Nephron progenitor cell (in vitro differentiated cells): ENCODE data around the gene KRTCAP2.

Experiments
- DNase-seq: peaks from one replicate; pipeline ENCODE4 v3.0.0; 2021
- H3K27ac Mint-ChIP-seq: 2 replicates; pipeline ENCODE4 v1.8.0; 2021; ENCODE audit warnings: mild to moderate bottlenecking, moderate library complexity, mixed read lengths
- H3K27me3 Mint-ChIP-seq: 2 replicates; pipeline ENCODE4 v1.8.0; 2021; ENCODE audit warnings: mild to moderate bottlenecking, low read depth, mixed read lengths; ENCODE audit not compliant: poor library complexity
- H3K36me3 Mint-ChIP-seq: 2 replicates; pipeline ENCODE4 v1.8.0; 2021; ENCODE audit warnings: low read depth, mixed read lengths
- H3K4me1 Mint-ChIP-seq: 2 replicates; pipeline ENCODE4 v1.8.0; 2021; ENCODE audit warnings: mixed read lengths
- H3K4me3 Mint-ChIP-seq: 2 replicates; pipeline ENCODE4 v1.8.0; 2021; ENCODE audit warnings: mild to moderate bottlenecking, moderate library complexity, mixed read lengths
- H3K9me3 Mint-ChIP-seq: 2 replicates; pipeline ENCODE4 v1.8.0; 2021; ENCODE audit warnings: mild to moderate bottlenecking, moderate library complexity, mixed read lengths
- TF ChIP-seq, protein P1 (sequence below): fragments of 200-600 bp; sonication (generic); IDR thresholded peaks from 2 replicates; pipeline ENCODE4 v1.5.0; 2021; ENCODE audit warnings: antibody characterized with exemption

The KRTCAP2 gene

DNA sequence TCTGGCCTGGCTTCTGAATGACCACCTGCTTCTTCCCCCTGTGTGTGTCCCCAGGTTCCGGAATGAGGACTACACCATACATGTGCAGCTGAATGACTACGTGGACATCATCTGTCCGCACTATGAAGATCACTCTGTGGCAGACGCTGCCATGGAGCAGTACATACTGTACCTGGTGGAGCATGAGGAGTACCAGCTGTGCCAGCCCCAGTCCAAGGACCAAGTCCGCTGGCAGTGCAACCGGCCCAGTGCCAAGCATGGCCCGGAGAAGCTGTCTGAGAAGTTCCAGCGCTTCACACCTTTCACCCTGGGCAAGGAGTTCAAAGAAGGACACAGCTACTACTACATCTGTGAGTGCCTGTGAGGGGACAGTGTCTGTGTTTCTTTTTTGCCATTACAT, 41.8 kb downstream of the KRTCAP2 start:
- Mint-ChIP-seq H3K27me3 (peaks cover 11% of the 10 kb centered on the region), H3K4me3 (peak overlapping the region; percentile 93), H3K36me3 (peaks cover 28% of the 10 kb centered on the region), H3K4me1 (peaks cover 89% of the 10 kb centered on the region), H3K27ac (no peak overlapping the region), H3K9me3 (no peaks in the 10 kb centered on the region)
- no peak for DNase-seq
- TF ChIP-seq, protein P1, sequence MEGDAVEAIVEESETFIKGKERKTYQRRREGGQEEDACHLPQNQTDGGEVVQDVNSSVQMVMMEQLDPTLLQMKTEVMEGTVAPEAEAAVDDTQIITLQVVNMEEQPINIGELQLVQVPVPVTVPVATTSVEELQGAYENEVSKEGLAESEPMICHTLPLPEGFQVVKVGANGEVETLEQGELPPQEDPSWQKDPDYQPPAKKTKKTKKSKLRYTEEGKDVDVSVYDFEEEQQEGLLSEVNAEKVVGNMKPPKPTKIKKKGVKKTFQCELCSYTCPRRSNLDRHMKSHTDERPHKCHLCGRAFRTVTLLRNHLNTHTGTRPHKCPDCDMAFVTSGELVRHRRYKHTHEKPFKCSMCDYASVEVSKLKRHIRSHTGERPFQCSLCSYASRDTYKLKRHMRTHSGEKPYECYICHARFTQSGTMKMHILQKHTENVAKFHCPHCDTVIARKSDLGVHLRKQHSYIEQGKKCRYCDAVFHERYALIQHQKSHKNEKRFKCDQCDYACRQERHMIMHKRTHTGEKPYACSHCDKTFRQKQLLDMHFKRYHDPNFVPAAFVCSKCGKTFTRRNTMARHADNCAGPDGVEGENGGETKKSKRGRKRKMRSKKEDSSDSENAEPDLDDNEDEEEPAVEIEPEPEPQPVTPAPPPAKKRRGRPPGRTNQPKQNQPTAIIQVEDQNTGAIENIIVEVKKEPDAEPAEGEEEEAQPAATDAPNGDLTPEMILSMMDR = no peak

DNA sequence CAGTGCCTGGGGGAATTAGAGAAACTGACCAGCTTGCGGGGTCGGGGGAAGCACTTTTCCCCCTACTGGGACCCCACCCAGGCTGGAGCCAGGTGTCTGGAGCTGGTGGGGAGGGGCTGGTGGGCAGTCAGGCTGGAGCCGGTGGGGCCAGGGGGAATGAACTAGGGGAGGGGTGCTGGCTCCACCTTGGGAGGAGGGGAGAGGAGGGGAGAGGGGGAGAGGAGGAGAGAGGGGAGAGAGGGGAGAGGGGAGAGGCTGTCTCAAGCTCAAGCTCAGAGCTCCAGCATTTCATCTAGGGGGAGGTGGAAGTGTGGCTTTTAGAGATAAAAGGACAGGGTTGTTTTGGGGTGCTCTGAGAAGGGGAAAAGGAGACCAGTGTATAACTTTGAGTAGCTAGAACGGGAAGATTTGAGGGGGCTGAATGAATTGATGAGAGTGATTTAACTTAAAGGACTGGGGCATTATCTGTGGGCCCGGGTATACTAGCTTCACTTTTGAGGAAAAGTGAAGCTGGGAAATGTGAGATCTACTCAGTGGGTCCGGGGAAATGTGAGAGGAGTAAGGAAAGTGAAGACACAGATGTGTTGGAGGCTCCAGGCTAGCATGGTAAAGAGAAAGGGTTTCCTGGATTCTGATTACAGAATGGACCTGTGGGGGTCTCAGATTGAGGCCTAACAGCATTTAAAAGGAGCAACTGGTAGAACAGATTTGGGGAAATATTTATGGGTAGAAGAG, 42.7 kb downstream of the KRTCAP2 start:
- H3K27me3 Mint-ChIP-seq = peaks cover 14% of the 10 kb centered on the region
- TF ChIP-seq, protein P1 = no peak
- H3K4me3 Mint-ChIP-seq = peak overlapping the region; percentile 93
- peak overlapping the region; percentile 58 for H3K27ac Mint-ChIP-seq
- H3K36me3 Mint-ChIP-seq = peaks cover 28% of the 10 kb centered on the region
- peak; percentile 30 for DNase-seq
- H3K9me3 Mint-ChIP-seq = no peaks in the 10 kb centered on the region
- H3K4me1 Mint-ChIP-seq = peaks cover 86% of the 10 kb centered on the region

DNA sequence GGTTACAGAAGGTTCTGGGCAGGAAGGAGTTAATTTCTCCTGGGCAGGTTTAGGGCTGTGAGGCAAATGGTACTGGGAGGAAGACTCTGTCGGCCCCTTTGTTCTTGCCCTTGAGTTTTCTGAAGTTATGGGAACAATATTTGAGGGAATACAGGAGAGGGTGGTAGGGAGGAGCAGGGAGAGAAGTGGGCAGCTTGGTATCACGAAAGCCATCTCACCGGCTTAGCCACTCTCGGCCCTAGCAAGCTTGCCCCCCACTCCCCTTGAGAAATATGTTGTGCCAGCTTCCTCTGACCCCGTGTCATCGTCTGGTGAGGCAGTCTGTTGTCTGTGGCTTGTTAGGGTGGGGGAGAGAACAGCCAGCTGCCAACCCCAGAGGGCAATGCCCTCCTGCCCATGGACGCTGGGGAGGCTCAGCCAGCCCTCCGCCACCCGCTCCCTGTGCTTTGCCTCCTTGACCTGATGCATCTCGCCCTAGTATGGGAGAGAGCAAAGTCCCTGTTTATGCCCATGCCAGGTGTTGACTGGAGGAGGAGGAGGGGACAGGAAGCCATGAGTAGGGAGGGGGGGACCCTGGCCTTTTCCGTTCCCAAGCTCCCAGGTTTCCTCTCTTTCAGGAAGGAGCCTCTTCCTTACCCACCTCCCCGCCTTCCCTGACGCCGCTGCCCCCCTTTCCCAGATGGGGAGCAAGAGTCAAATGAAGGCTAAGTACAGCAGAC, 44.2 kb downstream of the KRTCAP2 start:
- H3K4me1 Mint-ChIP-seq = peaks cover 84% of the 10 kb centered on the region
- H3K27me3 Mint-ChIP-seq = peaks cover 24% of the 10 kb centered on the region
- peak overlapping the region; percentile 93 for H3K4me3 Mint-ChIP-seq
- TF ChIP-seq, protein P1 = no peak
- H3K36me3 Mint-ChIP-seq = peaks cover 24% of the 10 kb centered on the region
- no peaks in the 10 kb centered on the region for H3K9me3 Mint-ChIP-seq
- H3K27ac Mint-ChIP-seq = peak overlapping the region; percentile 80
- DNase-seq = no peak

DNA sequence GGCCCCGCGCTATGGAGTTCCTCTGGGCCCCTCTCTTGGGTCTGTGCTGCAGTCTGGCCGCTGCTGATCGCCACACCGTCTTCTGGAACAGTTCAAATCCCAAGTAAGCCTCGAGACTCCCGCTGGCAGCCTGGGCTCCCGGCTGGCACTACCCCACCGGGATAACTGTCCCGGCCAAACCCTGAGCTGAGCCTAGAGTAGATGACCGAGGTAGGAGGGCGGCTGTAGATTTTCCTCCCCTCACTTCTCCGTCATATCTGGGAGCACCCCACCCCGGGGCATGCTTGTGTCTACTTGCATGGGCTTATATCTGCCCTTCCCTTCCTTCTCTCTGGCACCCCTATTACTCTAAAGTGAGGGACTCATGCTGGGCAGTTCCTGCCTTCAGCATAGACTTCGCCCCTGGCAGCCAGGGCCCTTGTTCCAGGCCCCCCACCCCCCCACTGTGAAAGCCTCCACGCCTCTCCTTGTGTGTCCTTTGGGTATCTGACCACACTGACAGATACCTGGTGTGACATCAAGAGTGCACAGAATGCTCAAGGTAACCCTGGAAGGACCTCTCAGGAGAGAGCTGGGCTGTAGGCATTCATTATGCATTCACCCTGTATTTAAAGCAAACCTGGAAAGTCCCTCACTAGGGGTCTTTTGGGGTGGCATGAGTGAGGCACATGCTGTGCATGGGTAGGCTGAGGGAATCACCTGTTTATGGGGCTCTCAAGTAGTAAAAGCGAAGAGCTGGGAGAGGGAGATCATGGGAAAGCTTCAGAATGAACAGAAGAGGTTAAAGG, 44.9 kb downstream of the KRTCAP2 start:
- Mint-ChIP-seq H3K9me3 (no peaks in the 10 kb centered on the region), H3K4me1 (peaks cover 79% of the 10 kb centered on the region), H3K27me3 (peaks cover 28% of the 10 kb centered on the region), H3K4me3 (peak overlapping the region; percentile 93), H3K36me3 (peaks cover 17% of the 10 kb centered on the region), H3K27ac (peak overlapping the region; percentile 17)
- no peak for DNase-seq
- TF ChIP-seq, protein P1 = no peak

DNA sequence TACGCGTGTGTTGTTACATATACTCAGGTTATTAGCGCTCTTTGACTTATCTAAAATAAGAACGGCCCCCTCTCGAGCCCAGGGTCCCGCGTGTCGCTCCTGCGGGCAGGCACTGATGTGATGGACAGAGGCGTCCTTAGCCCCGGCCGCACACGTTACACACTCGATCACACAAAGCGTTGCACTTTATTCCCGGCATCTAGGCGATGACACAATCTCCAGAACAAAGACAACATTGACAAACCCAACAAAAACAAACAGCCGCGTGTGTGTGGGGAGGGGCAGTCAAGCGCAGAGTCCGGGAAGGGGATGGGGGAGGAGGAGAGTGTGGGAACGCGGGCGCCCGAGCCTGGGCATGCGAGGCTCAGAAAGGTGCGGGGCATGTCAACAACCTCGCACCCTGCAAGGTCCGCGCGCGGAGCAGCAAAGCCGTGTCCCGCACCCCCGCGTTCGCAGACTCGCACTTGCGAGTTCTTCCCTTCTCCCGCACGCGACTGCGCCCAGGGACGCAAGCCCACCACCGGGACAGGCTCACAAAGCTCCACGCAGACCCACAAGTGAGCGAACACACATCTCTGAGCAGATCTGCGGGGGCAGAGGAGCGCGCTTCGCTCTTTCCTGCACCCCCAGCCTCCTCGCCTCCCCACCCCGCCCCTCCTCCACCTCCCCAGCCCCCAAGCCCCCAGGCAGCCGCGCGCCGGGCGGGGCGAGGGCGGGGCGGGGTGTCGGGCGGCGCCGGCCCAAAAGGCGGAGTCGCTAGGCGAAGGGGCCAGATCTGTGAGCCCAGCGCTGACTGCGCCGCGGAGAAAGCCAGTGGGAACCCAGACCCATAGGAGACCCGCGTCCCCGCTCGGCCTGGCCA, 45.8 kb downstream of the KRTCAP2 start, which contains the start of gene EFNA1:
Gene EFNA1 (plus strand): TSS at position 772 of the 862 bp plus-strand sequence. CDS start 102 bp downstream, outside the sequence.
- Mint-ChIP-seq H3K27me3 (peaks cover 33% of the 10 kb centered on the region), H3K4me3 (peak within 1 kb of the TSS; percentile 93), H3K36me3 (peaks cover 15% of the 10 kb centered on the region), H3K9me3 (no peaks in the 10 kb centered on the region), H3K27ac (peak within 1 kb of the TSS; percentile 91), H3K4me1 (peaks cover 79% of the 10 kb centered on the region)
- DNase-seq = peak; percentile 76
- TF ChIP-seq, protein P1 = no peak
